Endothelial cell of umbilical vein (primary cell): Measurements from ENCODE around the gene CNTN2. TPM values are rescaled to one million over a fixed set of nuclear protein-coding genes. Genes with fewer than 3 reads are reported as not detected.

Source experiments
- BruUV-seq: library from RNA; stranded (reverse); fragments of 400-500 nt; replicated peaks from 2 replicates; lab custom pipeline; 2021; lab: Mats Ljungman, UMichigan
- CTCF ChIA-PET: fragments of 300-600, 350-600 bp; sonication (Branson Sonifier 250); formaldehyde crosslinking; loops from one replicate; lab custom pipeline; 2021; ENCODE audit warnings: antibody characterized with exemption, inconsistent platforms; lab: Charles Lee
- POLR2A ChIA-PET: fragments of 300-600, 350-600 bp; sonication (Branson Sonifier 250); formaldehyde crosslinking; loops from one replicate; lab custom pipeline; 2021; ENCODE audit warnings: antibody characterized with exemption, inconsistent platforms; lab: Charles Lee
- DNase-seq: peaks from one replicate; pipeline ENCODE4 v3.0.0-alpha.2; 2011; ENCODE audit warnings: low read depth, low spot score
- FAIRE-seq: peaks from 2 replicates; lab custom pipeline; 2011; peaks lifted over from hg19 to GRCh38; lab: Jason Lieb, UNC
- H2AFZ ChIP-seq: 2 replicates; pipeline ENCODE4 v1.6.0; 2012; ENCODE audit warnings: low read depth, low read length, control low read depth, inconsistent platforms
- H3K27ac ChIP-seq: 2 replicates; pipeline ENCODE4 v1.5.1; 2011; ENCODE audit warnings: low read depth, mild to moderate bottlenecking, control low read depth, low read length, moderate library complexity; ENCODE audit not compliant: insufficient read depth
- H3K27me3 ChIP-seq, 2 experiments: 2 replicates each; pipeline versions ENCODE4 v1.6.0 to v1.6.1; 2011; ENCODE audit warnings: low read length in 2 of 2, mixed read lengths in 1 of 2; ENCODE audit not compliant: control insufficient read depth in 2 of 2, insufficient read depth in 2 of 2
- H3K36me3 ChIP-seq, 2 experiments: 2 replicates in 1 of 2; 3 replicates in 1 of 2; pipeline ENCODE4 v1.5.1; 2011; ENCODE audit warnings: low read length in 2 of 2, mild to moderate bottlenecking in 1 of 2, moderate library complexity in 1 of 2; ENCODE audit not compliant: control insufficient read depth in 2 of 2, insufficient read depth in 2 of 2; ENCODE audit errors: extremely low read depth in 1 of 2
- H3K4me1 ChIP-seq: 3 replicates; pipeline ENCODE4 v1.5.1; 2011; ENCODE audit warnings: mild to moderate bottlenecking, low read length; ENCODE audit not compliant: control insufficient read depth, insufficient read depth; ENCODE audit errors: extremely low read depth
- H3K4me2 ChIP-seq: 2 replicates; pipeline ENCODE4 v1.6.1; 2011; ENCODE audit warnings: low read length, control low read depth, mixed read lengths; ENCODE audit not compliant: insufficient read depth
- H3K4me3 ChIP-seq, 3 experiments: fragments of 200-600 bp in 1 of 3; sonication (generic), shearing (Covaris generic) in 1 of 3; replicated peaks in 1 of 3; 2 replicates each; pipeline ENCODE4 v1.5.1; 2011 to 2016; ENCODE audit warnings: control low read depth in 3 of 3, low read length in 3 of 3, mild to moderate bottlenecking in 2 of 3, inconsistent platforms in 1 of 3, low read depth in 1 of 3, moderate library complexity in 1 of 3; ENCODE audit not compliant: insufficient read depth in 1 of 3
- H3K79me2 ChIP-seq: 2 replicates; pipeline ENCODE4 v1.6.0; 2012; ENCODE audit warnings: low read length, inconsistent platforms; ENCODE audit not compliant: control insufficient read depth, insufficient read depth
- H3K9ac ChIP-seq: replicated peaks from 2 replicates; pipeline ENCODE3; 2011; ENCODE audit warnings: low read length, control low read depth; ENCODE audit not compliant: insufficient read depth; ENCODE audit errors: extremely low read depth
- H3K9me1 ChIP-seq: replicated peaks from 3 replicates; pipeline ENCODE4 v1.6.0; 2011; ENCODE audit warnings: mild to moderate bottlenecking, low read length; ENCODE audit not compliant: control insufficient read depth, insufficient read depth; ENCODE audit errors: extremely low read depth
- H3K9me3 ChIP-seq: replicated peaks from 2 replicates; pipeline ENCODE4 v1.5.1; 2012; ENCODE audit warnings: low read length, inconsistent platforms; ENCODE audit not compliant: control insufficient read depth, insufficient read depth
- H4K20me1 ChIP-seq: replicated peaks from 2 replicates; pipeline ENCODE3; 2011; ENCODE audit warnings: mild to moderate bottlenecking, low read length; ENCODE audit not compliant: control insufficient read depth, insufficient read depth; ENCODE audit errors: extremely low read depth
- CTCF ChIP-seq, 2 donors: IDR thresholded peaks; 1 replicate in 1 of 2; 2 replicates in 1 of 2; pipeline ENCODE4 v1.5.1; 2011; ENCODE audit warnings: low read length in 2 of 2, mild to moderate bottlenecking in 2 of 2, moderate library complexity in 2 of 2, control low read depth in 1 of 2, inconsistent platforms in 1 of 2, low read depth in 1 of 2; ENCODE audit not compliant: insufficient read depth in 1 of 2; ENCODE audit errors: extremely low read depth in 1 of 2
- EZH2 ChIP-seq: IDR thresholded peaks from 2 replicates; pipeline ENCODE4 v1.6.1; 2012; ENCODE audit warnings: borderline replicate concordance, low read depth, mild to moderate bottlenecking, moderate library complexity, low read length, inconsistent platforms; ENCODE audit not compliant: severe bottlenecking
- FOS ChIP-seq: IDR thresholded peaks from 2 replicates; pipeline ENCODE4 v1.6.1; 2011; ENCODE audit warnings: mild to moderate bottlenecking, low read length, moderate library complexity, borderline replicate concordance; ENCODE audit not compliant: insufficient read depth
- GATA2 ChIP-seq: IDR thresholded peaks from 2 replicates; pipeline ENCODE4 v1.7.0; 2011; ENCODE audit warnings: low read depth, mild to moderate bottlenecking, moderate library complexity, mixed read lengths, low read length; ENCODE audit not compliant: insufficient read length, insufficient read depth
- JUN ChIP-seq: IDR thresholded peaks from 2 replicates; pipeline ENCODE4 v1.6.1; 2011; ENCODE audit warnings: borderline replicate concordance, low read depth; ENCODE audit not compliant: insufficient read length, insufficient read depth
- MAX ChIP-seq: IDR thresholded peaks from 2 replicates; pipeline ENCODE4 v1.6.1; 2011; ENCODE audit not compliant: insufficient read depth, insufficient read length
- MYC ChIP-seq: IDR thresholded peaks from one replicate; pipeline ENCODE4 v1.6.1; 2011; ENCODE audit warnings: mild to moderate bottlenecking, low read depth, low read length
- dilution Hi-C: fragments of 300-500 bp; cut with MboI; formaldehyde crosslinking; loops from one replicate; pipeline ENCODE4 v1.15.0; 2019; ENCODE audit warnings: low sequenced_read_pairs; ENCODE audit not compliant: extremely low pct_ligation_motif_present
- intact Hi-C: fragments of 100-400 bp; cut with micrococcal nuclease; formaldehyde crosslinking; loops from one replicate; pipeline ENCODE4 v1.10.0; 2022
- polyA plus RNA-seq, 4 experiments: library from polyadenylated mRNA; depleted of rRNA in 3 of 4; stranded (reverse) in 3 of 4; unstranded in 1 of 4; fragments of >200 nt; gene quantifications; 2 replicates each; pipeline versions ENCODE4 v1.2.1 to v1.2.3, GENCODE V29; 2011 to 2012; ENCODE audit warnings: missing spikeins in 1 of 4
- total RNA-seq: library from RNA; stranded (reverse); gene quantifications from 2 replicates; pipeline ENCODE4 v1.2.3, GENCODE V29; 2021

The CNTN2 gene
- total and polyA plus RNA-seq, 2 donors (not counting 3 experiments of a cell fraction or from before 2014, with no cell fraction given): not detected

- Histone ChIP-seq H3K4me2 (no peak overlapping the region), H3K4me1 (no peaks in the 10 kb centered on the region), H3K9me3 (no peaks in the 10 kb centered on the region), H4K20me1 (no peaks in the 10 kb centered on the region), H3K27me3 (peaks cover 3% of the 10 kb centered on the region in 2 experiments), H3K4me3 (no peak overlapping the region), H3K36me3 (no peaks in the 10 kb centered on the region), H3K9me1 (no peaks in the 10 kb centered on the region), H3K79me2 (no peaks in the 10 kb centered on the region), H3K9ac (no peak overlapping the region), H3K27ac (no peak overlapping the region), H2AFZ (no peak overlapping the region)
- dilution Hi-C loops (no loop called here), intact Hi-C loops (no loop called here)
- ChIA-PET CTCF (no interaction called here), POLR2A (no interaction called here)
- no peak for TF ChIP-seq GATA2
- no peak for TF ChIP-seq EZH2
- no peak for TF ChIP-seq JUN
- no peak for TF ChIP-seq MYC
- TF ChIP-seq MAX: no peak
- TF ChIP-seq FOS: no peak
- no peak for TF ChIP-seq CTCF (IDR thresholded peaks at IDR 0.05; ENCODE audit: extremely low read depth in 1 of 2, insufficient read depth in 1 of 2, low read depth in 1 of 2, low read length in 2 of 2)
- FAIRE-seq (no peak), DNase-seq (no peak)
- no TSS peak for BruUV-seq
Observed at GRCh38 chr1:205008896-205009295, 34.1 kb upstream of the CNTN2 start.
